WTC11 (cell line): ENCODE results near the gene ATOX1. TPM values are rescaled to one million over a fixed set of nuclear protein-coding genes. Genes with fewer than 3 reads are reported as not detected.
A peak's percentile ranks its signal among the peaks of the same experiment; 100 is the strongest.

Source experiments
- ATAC-seq: fragments of 200-7000 bp; cut with Tn5 transposase; 2 replicates; pipeline ENCODE4 v1.10.0; 2021; ENCODE audit warnings: mild to moderate bottlenecking, moderate library complexity
- CTCF ChIA-PET: fragments of 300-600 bp; sonication (Branson Sonifier 250); formaldehyde crosslinking; loops from one replicate; lab custom pipeline; 2021; ENCODE audit warnings: antibody characterized with exemption; lab: Charles Lee
- POLR2A ChIA-PET: fragments of 350-600 bp; sonication (Branson Sonifier 250); formaldehyde crosslinking; loops from one replicate; lab custom pipeline; 2021; ENCODE audit warnings: antibody characterized with exemption; lab: Charles Lee
- DNase-seq: peaks from one replicate; pipeline ENCODE4 v3.0.0; 2021; ENCODE audit warnings: low spot score
- H3K27ac Mint-ChIP-seq: 2 replicates; pipeline ENCODE4 v1.8.0; 2021; ENCODE audit warnings: mixed read lengths
- H3K27me3 Mint-ChIP-seq: 2 replicates; pipeline ENCODE4 v1.8.0; 2021; ENCODE audit warnings: low read depth, mild to moderate bottlenecking, moderate library complexity, mixed read lengths
- H3K36me3 Mint-ChIP-seq: 2 replicates; pipeline ENCODE4 v1.8.0; 2021; ENCODE audit warnings: mixed read lengths
- H3K4me1 Mint-ChIP-seq: 2 replicates; pipeline ENCODE4 v1.8.0; 2022; ENCODE audit warnings: mixed read lengths
- H3K4me3 Mint-ChIP-seq: 2 replicates; pipeline ENCODE4 v1.8.0; 2021; ENCODE audit warnings: mild to moderate bottlenecking, moderate library complexity, mixed read lengths
- H3K9me3 Mint-ChIP-seq: 2 replicates; pipeline ENCODE4 v1.8.0; 2021; ENCODE audit warnings: mixed read lengths
- AFF4 ChIP-seq: sonication (generic); formaldehyde crosslinking; IDR thresholded peaks from 2 replicates; pipeline ENCODE4 v1.8.1; 2023; ENCODE audit warnings: mild to moderate bottlenecking, missing genetic modification reagents, borderline replicate concordance
- ATF1 ChIP-seq: sonication (generic); formaldehyde crosslinking; IDR thresholded peaks from 2 replicates; pipeline ENCODE4 v1.8.1; 2023; ENCODE audit warnings: mild to moderate bottlenecking, moderate library complexity, missing genetic modification reagents
- ATF6 ChIP-seq: sonication (generic); formaldehyde crosslinking; IDR thresholded peaks from 2 replicates; pipeline ENCODE4 v1.8.1; 2023; ENCODE audit warnings: mild to moderate bottlenecking, missing genetic modification reagents
- CREM ChIP-seq: sonication (generic); formaldehyde crosslinking; IDR thresholded peaks from 2 replicates; pipeline ENCODE4 v1.8.1; 2022; ENCODE audit warnings: mild to moderate bottlenecking, missing genetic modification reagents, moderate library complexity
- E2F4 ChIP-seq: sonication (generic); formaldehyde crosslinking; IDR thresholded peaks from 2 replicates; pipeline ENCODE4 v1.8.1; 2022; ENCODE audit warnings: low read depth, mild to moderate bottlenecking, moderate library complexity, missing genetic modification reagents, borderline replicate concordance
- FOXJ3 ChIP-seq: sonication (generic); formaldehyde crosslinking; IDR thresholded peaks from 2 replicates; pipeline ENCODE4 v1.9.0; 2021; ENCODE audit warnings: missing genetic modification reagents, mild to moderate bottlenecking, borderline replicate concordance
- HMGA2 ChIP-seq: fragments of 250-450 bp; sonication (Bioruptor Pico); IDR thresholded peaks from 2 replicates; pipeline ENCODE4 v1.4.0; 2021; ENCODE audit warnings: mild to moderate bottlenecking, moderate library complexity
- IRF1 ChIP-seq: sonication (generic); formaldehyde crosslinking; IDR thresholded peaks from 2 replicates; pipeline ENCODE4 v1.8.0; 2023; ENCODE audit warnings: missing genetic modification reagents
- JAZF1 ChIP-seq: fragments of 250-450 bp; sonication (Bioruptor Pico); IDR thresholded peaks from 2 replicates; pipeline ENCODE4 v1.9.0; 2021; ENCODE audit warnings: moderate library complexity, mild to moderate bottlenecking, inconsistent platforms
- PREB ChIP-seq: sonication (generic); formaldehyde crosslinking; IDR thresholded peaks from 2 replicates; pipeline ENCODE4 v1.8.1; 2022; ENCODE audit warnings: mild to moderate bottlenecking, missing genetic modification reagents, moderate library complexity, borderline replicate concordance
- SMAD3 ChIP-seq: sonication (generic); formaldehyde crosslinking; IDR thresholded peaks from 2 replicates; pipeline ENCODE4 v1.8.0; 2022; ENCODE audit warnings: missing genetic modification reagents, mild to moderate bottlenecking, borderline replicate concordance
- TEAD4 ChIP-seq: sonication (generic); formaldehyde crosslinking; IDR thresholded peaks from 2 replicates; pipeline ENCODE4 v1.8.0; 2022; ENCODE audit warnings: mild to moderate bottlenecking, missing genetic modification reagents
- TP53 ChIP-seq: sonication (generic); formaldehyde crosslinking; IDR thresholded peaks from 2 replicates; pipeline ENCODE4 v1.8.1; 2023; ENCODE audit warnings: mild to moderate bottlenecking, missing genetic modification reagents
- ZNF121 ChIP-seq: sonication (generic); formaldehyde crosslinking; IDR thresholded peaks from 2 replicates; pipeline ENCODE4 v1.8.0; 2023; ENCODE audit warnings: missing genetic modification reagents
- ZNF219 ChIP-seq: sonication (generic); formaldehyde crosslinking; IDR thresholded peaks from 2 replicates; pipeline ENCODE4 v1.8.0; 2023; ENCODE audit warnings: missing genetic modification reagents, mild to moderate bottlenecking, borderline replicate concordance
- ZNF281 ChIP-seq: sonication (generic); formaldehyde crosslinking; IDR thresholded peaks from 2 replicates; pipeline ENCODE4 v1.8.0; 2023; ENCODE audit warnings: mild to moderate bottlenecking, missing genetic modification reagents
- ZNF396 ChIP-seq: fragments of 250-450 bp; sonication (Bioruptor Pico); IDR thresholded peaks from 2 replicates; pipeline ENCODE4 v1.8.0; 2021; ENCODE audit warnings: mild to moderate bottlenecking, moderate library complexity, borderline replicate concordance
- ZNF423 ChIP-seq: fragments of 250-450 bp; sonication (Bioruptor Pico); IDR thresholded peaks from 2 replicates; pipeline ENCODE4 v2.1.2; 2022; ENCODE audit warnings: mild to moderate bottlenecking, moderate library complexity
- ZNF425 ChIP-seq: fragments of 250-450 bp; sonication (Bioruptor Pico); conservative IDR thresholded peaks from 2 replicates; pipeline ENCODE4 v1.9.0; 2021; ENCODE audit warnings: mild to moderate bottlenecking
- total RNA-seq: library from RNA; stranded (reverse); gene quantifications from 3 replicates; pipeline ENCODE4 v1.2.3, GENCODE V29; 2021

ATOX1 gene
- total RNA-seq, 1 experiment from 2014 or later = 76.4 TPM

GRCh38 chr5:151771259-151772028 is 13.0 kb upstream of the ATOX1 start, which contains the start of gene G3BP1 (continued):
- TF ChIP-seq ZNF425 (CRISPR knock-in tag) (no peak), PREB (CRISPR knock-in tag) (no peak), E2F4 (no peak), ZNF281 (CRISPR knock-in tag) (no peak)

GRCh38 chr5:151770383-151771258 is 12.2 kb upstream of the ATOX1 start:
- Mint-ChIP-seq H3K27me3 (no peaks in the 10 kb centered on the region), H3K4me3 (no peak overlapping the region), H3K36me3 (peaks cover 11% of the 10 kb centered on the region), H3K27ac (peak overlapping the region; percentile 95), H3K4me1 (peaks cover 30% of the 10 kb centered on the region), H3K9me3 (no peaks in the 10 kb centered on the region)
- ChIA-PET POLR2A (interaction anchor here (0.5 to 3.1 kb wide), 11 partner anchors 10 to 413 kb away, joined by 3 to 27 read pairs (median 3); partner anchors contain the start of genes ATOX1 and SPARC), CTCF (interaction anchor here (0.6 to 2.3 kb wide), 26 partner anchors 10 to 730 kb away, joined by 3 to 25 read pairs (median 3); partner anchors contain the start of genes ATOX1 and SLC36A1)
- ATAC-seq = peak; percentile 21
- peak; percentile 79 for DNase-seq
- no peak for TF ChIP-seq ZNF219 (CRISPR knock-in tag)
- no peak for TF ChIP-seq ZNF121 (CRISPR knock-in tag)
- no peak for TF ChIP-seq TEAD4 (CRISPR knock-in tag)
- TF ChIP-seq ZNF396 (CRISPR knock-in tag) = no peak
- no peak for TF ChIP-seq AFF4
- no peak for TF ChIP-seq HMGA2 (CRISPR knock-in tag)
- TF ChIP-seq FOXJ3 = no peak
- no peak for TF ChIP-seq ZNF423
- TF ChIP-seq ATF6 (CRISPR knock-in tag) = no peak
- no peak; the same call in 1 of the 2 replicates for TF ChIP-seq IRF1
- 0 out of 2 replicates have a peak, but pooled peaks have one; percentile 50 for TF ChIP-seq TP53 (CRISPR knock-in tag)
- no peak for TF ChIP-seq CREM (CRISPR knock-in tag)
- TF ChIP-seq ATF1 (CRISPR knock-in tag) = no peak
- TF ChIP-seq SMAD3 (CRISPR knock-in tag) = peak; percentile 80; the same call in 1 of the 2 replicates
- no peak for TF ChIP-seq JAZF1
